Ascending aorta (tissue), 2 donors: ENCODE results near the gene RPTOR. TPM values are rescaled to one million over a fixed set of nuclear protein-coding genes. Genes with fewer than 3 reads are reported as not detected.

Experiments
- DNase-seq, 2 donors: peaks; one replicate each; pipeline ENCODE4 v3.0.0-alpha.2; 2019; ENCODE audit warnings: low spot score in 2 of 2
- H3K27ac ChIP-seq, 2 donors: fragments of 200-600 bp; sonication (generic); one replicate each; pipeline ENCODE4 v1.5.1; 2016 to 2017; ENCODE audit warnings: mild to moderate bottlenecking in 1 of 2
- H3K27me3 ChIP-seq: fragments of 200-600 bp; sonication (generic); one replicate; pipeline ENCODE4 v1.5.1; 2017
- H3K36me3 ChIP-seq, 2 donors: fragments of 200-600 bp; sonication (generic); one replicate each; pipeline ENCODE4 v1.5.1; 2016
- H3K4me1 ChIP-seq, 2 donors: fragments of 200-600 bp; sonication (generic); one replicate each; pipeline ENCODE4 v1.5.1; 2016 to 2017; ENCODE audit warnings: mild to moderate bottlenecking in 1 of 2
- H3K4me3 ChIP-seq, 2 donors: fragments of 200-600 bp; sonication (generic); one replicate each; pipeline ENCODE4 v1.5.1; 2016 to 2017; ENCODE audit warnings: mild to moderate bottlenecking in 1 of 2
- H3K9me3 ChIP-seq, 2 donors: fragments of 200-600 bp; sonication (generic); one replicate each; pipeline ENCODE4 v1.5.1; 2016
- intact Hi-C: fragments of 100-400 bp; cut with DNase I; formaldehyde crosslinking; loops from one replicate; pipeline ENCODE4 v1.15.1; 2023
- total RNA-seq: library from RNA; depleted of rRNA; stranded (reverse); fragments of >200 nt; gene quantifications from one replicate; pipeline ENCODE4 v1.1.0, GENCODE V29; 2016
- TF ChIP-seq, protein P1 (sequence below), 3 experiments: fragments of 200-600 bp in 2 of 3; fragments of 450-650 bp in 1 of 3; sonication (generic) in 2 of 3; IDR thresholded peaks; one replicate each; pipeline ENCODE4 v1.5.1; 2016 to 2019; ENCODE audit warnings: antibody characterized with exemption in 3 of 3, mild to moderate bottlenecking in 1 of 3, moderate library complexity in 1 of 3

Gene RPTOR
- total RNA-seq, 1 donor from 2014 or later, result 36.1 TPM

DNA sequence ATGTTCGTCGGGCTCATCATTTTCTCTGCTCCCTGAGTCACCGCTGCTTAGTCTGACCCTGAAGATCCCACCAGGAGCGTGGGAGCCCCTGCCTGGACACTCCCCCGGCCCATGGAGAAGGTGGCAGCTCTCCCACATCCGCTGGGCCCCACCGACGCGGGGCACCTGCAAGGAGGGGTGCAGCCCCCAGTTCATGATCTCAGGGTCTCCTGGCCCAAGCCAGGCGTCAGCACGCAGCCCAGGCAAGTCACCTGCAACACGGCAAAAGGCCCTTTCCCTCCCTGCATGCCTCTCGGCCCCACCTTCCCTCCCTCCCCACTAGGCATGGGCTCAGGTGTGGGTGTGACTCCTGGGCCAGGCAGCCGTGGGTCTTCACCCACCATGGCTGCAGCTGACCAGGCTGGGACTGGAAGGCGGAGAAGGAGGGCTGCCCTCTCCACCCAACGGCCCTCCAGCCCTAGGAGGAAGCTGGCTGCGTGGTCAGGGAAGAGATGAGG, 437.3 kb downstream of the RPTOR start:
- Histone ChIP-seq H3K4me1 (peaks cover 4 to 7% of the 10 kb centered on the region in 2 donors), H3K27me3 (no peaks in the 10 kb centered on the region), H3K9me3 (no peaks in the 10 kb centered on the region), H3K4me3 (no peak overlapping the region), H3K27ac (no peak overlapping the region), H3K36me3 (no peaks in the 10 kb centered on the region)
- no peak for DNase-seq
- TF ChIP-seq, protein P1, sequence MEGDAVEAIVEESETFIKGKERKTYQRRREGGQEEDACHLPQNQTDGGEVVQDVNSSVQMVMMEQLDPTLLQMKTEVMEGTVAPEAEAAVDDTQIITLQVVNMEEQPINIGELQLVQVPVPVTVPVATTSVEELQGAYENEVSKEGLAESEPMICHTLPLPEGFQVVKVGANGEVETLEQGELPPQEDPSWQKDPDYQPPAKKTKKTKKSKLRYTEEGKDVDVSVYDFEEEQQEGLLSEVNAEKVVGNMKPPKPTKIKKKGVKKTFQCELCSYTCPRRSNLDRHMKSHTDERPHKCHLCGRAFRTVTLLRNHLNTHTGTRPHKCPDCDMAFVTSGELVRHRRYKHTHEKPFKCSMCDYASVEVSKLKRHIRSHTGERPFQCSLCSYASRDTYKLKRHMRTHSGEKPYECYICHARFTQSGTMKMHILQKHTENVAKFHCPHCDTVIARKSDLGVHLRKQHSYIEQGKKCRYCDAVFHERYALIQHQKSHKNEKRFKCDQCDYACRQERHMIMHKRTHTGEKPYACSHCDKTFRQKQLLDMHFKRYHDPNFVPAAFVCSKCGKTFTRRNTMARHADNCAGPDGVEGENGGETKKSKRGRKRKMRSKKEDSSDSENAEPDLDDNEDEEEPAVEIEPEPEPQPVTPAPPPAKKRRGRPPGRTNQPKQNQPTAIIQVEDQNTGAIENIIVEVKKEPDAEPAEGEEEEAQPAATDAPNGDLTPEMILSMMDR (IDR thresholded peaks at IDR 0.05), result no peak
- intact Hi-C loops, result loop anchor here (2.0 to 10.0 kb wide), 4 partner anchors 35 to 555 kb away; no protein-coding TSS in a partner anchor

DNA sequence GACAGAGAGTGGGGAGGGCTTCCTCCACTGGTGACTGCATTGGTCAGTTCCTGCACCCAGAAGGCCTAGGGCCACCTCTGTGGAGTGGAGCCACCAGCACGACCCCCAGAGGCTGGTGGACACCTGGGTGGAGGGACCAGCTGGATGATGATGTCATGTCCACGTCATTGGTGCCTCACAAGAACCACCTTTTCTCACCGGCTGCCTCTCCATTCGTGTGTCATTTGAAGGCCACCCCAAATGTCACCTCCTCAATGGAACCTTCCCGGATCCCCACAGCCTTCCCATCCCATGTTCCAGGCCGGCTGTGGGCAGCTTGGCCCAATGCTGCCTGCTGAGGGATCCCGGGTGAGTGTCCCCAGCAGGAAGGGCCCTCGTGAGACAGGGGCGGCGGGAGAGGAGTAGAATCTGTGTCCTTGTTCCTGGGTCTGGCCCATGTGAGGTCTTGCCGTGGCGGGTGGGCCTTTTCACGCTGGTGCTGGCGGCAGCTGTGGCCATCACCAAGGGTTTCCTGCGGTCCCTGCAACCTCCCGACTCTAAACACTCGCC, 437.9 kb downstream of the RPTOR start:
- no peak overlapping the region for H3K27ac ChIP-seq
- intact Hi-C loops, result loop anchor here (5.0 to 10.0 kb wide), 3 partner anchors 35 to 408 kb away; no protein-coding TSS in a partner anchor

DNA sequence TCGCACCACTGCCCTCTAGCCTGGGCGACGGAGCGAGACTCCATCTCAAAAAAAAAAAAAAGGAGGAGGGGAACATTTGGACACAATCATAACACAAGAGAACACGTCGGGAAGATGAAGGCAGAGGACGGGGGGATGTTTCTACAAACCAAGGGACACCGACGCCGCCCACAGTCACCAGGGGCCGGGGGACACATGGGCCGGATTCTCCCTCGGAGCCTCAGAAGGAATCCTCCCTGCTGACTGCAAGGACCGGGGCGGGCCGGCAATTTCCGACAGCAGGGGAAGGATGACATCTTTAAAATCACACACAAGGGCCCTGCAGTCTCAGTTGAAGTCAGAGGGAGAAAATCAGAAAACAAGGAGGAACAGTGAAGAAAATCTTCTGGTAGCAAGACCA, 438.9 kb downstream of the RPTOR start:
- intact Hi-C loops, result loop anchor here (5.0 to 10.0 kb wide), 3 partner anchors 36 to 409 kb away; no protein-coding TSS in a partner anchor
- no peaks in the 10 kb centered on the region for H3K36me3 ChIP-seq
- peaks cover 4 to 8% of the 10 kb centered on the region in 2 donors for H3K4me1 ChIP-seq
- no peak for DNase-seq
- H3K27me3 ChIP-seq, result no peaks in the 10 kb centered on the region
- no peak overlapping the region for H3K27ac ChIP-seq
- H3K9me3 ChIP-seq, result no peaks in the 10 kb centered on the region
- TF ChIP-seq, protein P1 (IDR thresholded peaks at IDR 0.05), result no peak
- no peak overlapping the region for H3K4me3 ChIP-seq

More for the DNA sequence above, 437.9 kb downstream of the RPTOR start:
- no peaks in the 10 kb centered on the region for H3K36me3 ChIP-seq
- H3K4me1 ChIP-seq, result peaks cover 4 to 7% of the 10 kb centered on the region in 2 donors
- no peaks in the 10 kb centered on the region for H3K27me3 ChIP-seq
- H3K9me3 ChIP-seq, result no peaks in the 10 kb centered on the region
- no peak overlapping the region for H3K4me3 ChIP-seq
- TF ChIP-seq, protein P1 (IDR thresholded peaks at IDR 0.05), result no peak
- no peak for DNase-seq

DNA sequence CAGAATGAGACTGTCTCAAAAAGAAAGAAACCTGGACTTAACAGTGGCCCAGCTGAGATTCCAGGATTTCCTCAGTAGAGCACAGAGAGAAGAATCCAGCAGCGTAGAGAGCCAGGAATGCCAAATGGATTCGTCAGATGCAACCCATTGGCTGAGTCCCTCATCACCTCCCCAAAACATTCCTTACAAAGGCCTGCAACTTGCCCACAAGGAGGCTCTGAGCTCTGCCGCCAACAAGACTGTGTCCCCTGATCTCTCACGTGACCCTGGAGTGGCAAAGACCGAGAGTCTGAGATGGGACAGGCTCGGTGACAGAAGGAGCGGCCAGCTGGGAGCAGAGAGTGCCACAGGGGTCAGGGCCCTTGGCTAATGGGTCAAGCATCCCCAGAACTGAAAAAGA, 440.1 kb downstream of the RPTOR start:
- no peak for DNase-seq
- no peaks in the 10 kb centered on the region for H3K36me3 ChIP-seq
- no peaks in the 10 kb centered on the region for H3K9me3 ChIP-seq
- no peaks in the 10 kb centered on the region for H3K27me3 ChIP-seq
- H3K4me3 ChIP-seq, result no peak overlapping the region
- H3K4me1 ChIP-seq, result peaks cover 4 to 17% of the 10 kb centered on the region in 2 donors
- TF ChIP-seq, protein P1 (IDR thresholded peaks at IDR 0.05), result peak in 1 of 3 experiments; percentile 16
- intact Hi-C loops, result loop anchor here (5.0 to 10.0 kb wide), 3 partner anchors 37 to 410 kb away; no protein-coding TSS in a partner anchor
- peak overlapping the region in 1 of 2 donors; percentile 41 for H3K27ac ChIP-seq

DNA sequence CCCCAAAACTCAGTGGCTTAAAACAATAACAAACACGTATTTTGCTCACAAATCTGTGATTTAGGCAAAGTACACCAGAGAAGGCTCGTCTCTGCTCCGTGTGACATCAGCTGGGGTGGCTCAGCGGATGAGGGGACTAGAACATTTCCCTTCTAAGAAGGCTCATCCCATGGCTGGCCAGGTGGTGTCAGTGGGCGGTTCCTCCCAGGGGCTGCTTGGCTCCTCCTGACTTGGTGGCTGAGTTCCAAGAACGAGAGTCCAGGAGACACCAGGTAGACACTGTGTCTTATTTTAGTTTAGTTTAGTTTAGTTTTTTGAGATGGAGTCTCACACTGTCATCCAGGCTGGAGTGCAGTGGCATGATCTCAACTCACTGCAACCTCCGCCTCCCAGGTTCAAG, 441.4 kb downstream of the RPTOR start:
- intact Hi-C loops, result loop anchor here (10.0 kb wide), 1 partner anchor 411 kb away; no protein-coding TSS in a partner anchor
- TF ChIP-seq, protein P1 (IDR thresholded peaks at IDR 0.05), result no peak
- H3K27ac ChIP-seq, result no peak overlapping the region
- H3K4me1 ChIP-seq, result peaks cover 2 to 16% of the 10 kb centered on the region in 2 donors
- H3K36me3 ChIP-seq, result no peaks in the 10 kb centered on the region
- no peak for DNase-seq
- no peaks in the 10 kb centered on the region for H3K9me3 ChIP-seq
- no peak overlapping the region for H3K4me3 ChIP-seq
- no peaks in the 10 kb centered on the region for H3K27me3 ChIP-seq
